A673 (cell line): ENCODE results near the gene TMEM116. TPM values are rescaled to one million over a fixed set of nuclear protein-coding genes. Genes with fewer than 3 reads are reported as not detected.
"Not testable (repeated sequence)": the region's sequence is repeated elsewhere in the genome, so short reads cannot be mapped to it uniquely, and the experiment has no call there.

Source experiments
- BruUV-seq: library from RNA; stranded (reverse); fragments of 400-500 nt; replicated peaks from 2 replicates; lab custom pipeline; 2021; lab: Mats Ljungman, UMichigan
- CTCF ChIA-PET: fragments of 300-600 bp; sonication (Branson Sonifier 250); formaldehyde crosslinking; loops from one replicate; lab custom pipeline; 2022; ENCODE audit warnings: antibody characterized with exemption; lab: Charles Lee
- POLR2A ChIA-PET: fragments of 300-600 bp; sonication (Branson Sonifier 250); formaldehyde crosslinking; loops from one replicate; lab custom pipeline; 2022; ENCODE audit warnings: antibody characterized with exemption; ENCODE audit not compliant: low non-redundant PET; lab: Charles Lee
- DNase-seq: peaks from one replicate; pipeline ENCODE4 v3.0.0-alpha.2; 2015; ENCODE audit warnings: low spot score
- H3K27ac ChIP-seq: fragments of 200-600 bp; sonication (generic); 2 replicates; pipeline ENCODE4 v1.5.1; 2016; ENCODE audit warnings: mixed run types, low read depth, mild to moderate bottlenecking, mixed read lengths, antibody characterized with exemption, low read length; ENCODE audit not compliant: poor library complexity, severe bottlenecking
- H3K27me3 ChIP-seq: fragments of 200-600 bp; sonication (generic); replicated peaks from 2 replicates; pipeline ENCODE4 v1.6.1; 2017; ENCODE audit warnings: mixed run types, low read depth, mild to moderate bottlenecking, mixed read lengths, antibody characterized with exemption, low read length; ENCODE audit not compliant: insufficient read depth, poor library complexity
- H3K36me3 ChIP-seq: fragments of 200-600 bp; sonication (generic); 2 replicates; pipeline ENCODE4 v1.6.1; 2016; ENCODE audit warnings: mixed run types, mild to moderate bottlenecking, mixed read lengths, antibody characterized with exemption, low read length; ENCODE audit not compliant: insufficient read depth, poor library complexity, severe bottlenecking
- H3K4me1 ChIP-seq: fragments of 200-600 bp; sonication (generic); 2 replicates; pipeline ENCODE4 v1.6.1; 2017; ENCODE audit warnings: mixed run types, mild to moderate bottlenecking, mixed read lengths, antibody characterized with exemption, low read length; ENCODE audit not compliant: insufficient read depth, poor library complexity, severe bottlenecking
- H3K4me3 ChIP-seq: fragments of 200-600 bp; sonication (generic); 2 replicates; pipeline ENCODE4 v1.5.1; 2016; ENCODE audit warnings: low read depth, mixed run types, mild to moderate bottlenecking, mixed read lengths, low read length; ENCODE audit not compliant: poor library complexity, severe bottlenecking
- H3K9me3 ChIP-seq: fragments of 200-600 bp; sonication (generic); 2 replicates; pipeline ENCODE4 v1.6.1; 2016; ENCODE audit warnings: mixed run types, low read depth, mild to moderate bottlenecking, mixed read lengths, antibody characterized with exemption, low read length; ENCODE audit not compliant: poor library complexity, severe bottlenecking
- CTCF ChIP-seq: fragments of 300-800, 200-600 bp; sonication (generic); conservative IDR thresholded peaks from 2 replicates; pipeline ENCODE4 v1.5.1; 2017; ENCODE audit warnings: low read depth, mild to moderate bottlenecking, antibody characterized with exemption, low read length, moderate library complexity, mixed read lengths
- EZH2 ChIP-seq: fragments of 200-600 bp; sonication (generic); IDR thresholded peaks from 2 replicates; pipeline ENCODE4 v1.6.1; 2017; ENCODE audit warnings: borderline replicate concordance, low read depth, mild to moderate bottlenecking, mixed read lengths, antibody characterized with exemption, low read length; ENCODE audit not compliant: poor library complexity, severe bottlenecking
- intact Hi-C: fragments of 100-400 bp; cut with micrococcal nuclease; formaldehyde crosslinking; loops from one replicate; pipeline ENCODE4 v1.10.0; 2022; ENCODE audit not compliant: unreplicated experiment
- total RNA-seq: library from RNA; stranded (reverse); gene quantifications from 2 replicates; pipeline ENCODE4 v1.2.3, GENCODE V29; 2021

TMEM116 gene
- total RNA-seq, 1 experiment from 2014 or later, result 12.0 TPM

GRCh38 chr12:112046003-112046402, 33.0 kb upstream of the TMEM116 start:
- ChIA-PET POLR2A (no interaction called here), CTCF (no interaction called here)
- DNase-seq, result no peak
- Histone ChIP-seq H3K27ac (no peak overlapping the region), H3K4me1 (peaks cover 24% of the 10 kb centered on the region), H3K4me3 (no peak overlapping the region), H3K36me3 (peaks cover 76% of the 10 kb centered on the region), H3K9me3 (no peaks in the 10 kb centered on the region), H3K27me3 (no peaks in the 10 kb centered on the region)
- no TSS peak for BruUV-seq
- TF ChIP-seq EZH2 (no peak), CTCF (no peak)
- intact Hi-C loops, result no loop called here

- H3K4me3 ChIP-seq, H3K4me1 ChIP-seq, POLR2A ChIA-PET, H3K9me3 ChIP-seq, DNase-seq, CTCF ChIA-PET, H3K27me3 ChIP-seq, H3K27ac ChIP-seq, BruUV-seq: not testable (repeated sequence)
- intact Hi-C loops, result loop anchor here (5.0 kb wide), 1 partner anchor 46 kb away; no protein-coding TSS in a partner anchor
- H3K36me3 ChIP-seq, result peaks cover 88% of the 10 kb centered on the region
Observed at GRCh38 chr12:112036614-112037013, 23.6 kb upstream of the TMEM116 start.

GRCh38 chr12:112035219-112035785, 22.3 kb upstream of the TMEM116 start:
- Histone ChIP-seq H3K9me3 (no peaks in the 10 kb centered on the region), H3K36me3 (peaks cover 90% of the 10 kb centered on the region), H3K27me3 (no peaks in the 10 kb centered on the region), H3K4me1 (no peaks in the 10 kb centered on the region), H3K4me3 (no peak overlapping the region), H3K27ac (no peak overlapping the region)
- no TSS peak for BruUV-seq
- no peak for DNase-seq
- intact Hi-C loops, result loop anchor here (5.0 kb wide), 1 partner anchor 47 kb away; no protein-coding TSS in a partner anchor
- CTCF ChIA-PET, result no interaction called here
- POLR2A ChIA-PET, result no interaction called here
- TF ChIP-seq CTCF (no peak), EZH2 (no peak)

- BruUV-seq, result no TSS peak
- intact Hi-C loops, result no loop called here
- TF ChIP-seq CTCF (no peak), EZH2 (no peak)
- Histone ChIP-seq H3K9me3 (no peaks in the 10 kb centered on the region), H3K27ac (no peak overlapping the region), H3K36me3 (peaks cover 85% of the 10 kb centered on the region), H3K4me3 (no peak overlapping the region), H3K27me3 (no peaks in the 10 kb centered on the region), H3K4me1 (no peaks in the 10 kb centered on the region)
- ChIA-PET POLR2A (no interaction called here), CTCF (no interaction called here)
- DNase-seq, result no peak
Observed at GRCh38 chr12:112032292-112032691, 19.3 kb upstream of the TMEM116 start.
